ENCODE data around the gene ADSL.

The ADSL gene

GRCh38 chr22:40414838-40415505 lies 68.7 kb downstream of the ADSL start:
- Histone ChIP-seq H3K4me2 (ENCODE audit: insufficient read depth, low read length) (no peak overlapping the region), H3K27ac (ENCODE audit: low read length) (no peak overlapping the region), H3K9me3 (ENCODE audit: insufficient read depth, low read length, severe bottlenecking) (no peaks in the 10 kb centered on the region), H3K9ac (ENCODE audit: low read depth, low read length) (no peak overlapping the region), H3K79me2 (ENCODE audit: insufficient read depth, low read length) (no peaks in the 10 kb centered on the region), H3K4me1 (ENCODE audit: insufficient read depth, low read length) (no peaks in the 10 kb centered on the region), H3K27me3 (ENCODE audit: insufficient read depth, low read length, poor library complexity) (no peaks in the 10 kb centered on the region), H4K20me1 (ENCODE audit: insufficient read depth, low read length) (peaks cover 15% of the 10 kb centered on the region), H3K4me3 (ENCODE audit: low read depth in 1 of 2, low read length in 2 of 2) (no peak overlapping the region), H2AFZ (ENCODE audit: low read depth, low read length) (no peak overlapping the region), H3K36me3 (ENCODE audit: insufficient read depth, low read length) (peaks cover 78% of the 10 kb centered on the region)
- DNase-seq (no peak), ATAC-seq (ENCODE audit: insufficient read depth, low read depth) (no peak)
- TF ChIP-seq EZH2 (IDR thresholded peaks at IDR 0.05; ENCODE audit: borderline replicate concordance, low read depth, low read length, severe bottlenecking) (no peak), CTCF (IDR thresholded peaks at IDR 0.05; ENCODE audit: borderline replicate concordance, extremely low read depth, low read length, poor library complexity, severe bottlenecking) (no peak)

- H3K4me1 ChIP-seq (ENCODE audit: insufficient read depth, low read length) = no peaks in the 10 kb centered on the region
- peaks cover 78% of the 10 kb centered on the region for H3K36me3 ChIP-seq (ENCODE audit: insufficient read depth, low read length)
- no peak for TF ChIP-seq CTCF (IDR thresholded peaks at IDR 0.05; ENCODE audit: borderline replicate concordance, extremely low read depth, low read length, poor library complexity, severe bottlenecking)
- no peak for TF ChIP-seq EZH2 (IDR thresholded peaks at IDR 0.05; ENCODE audit: borderline replicate concordance, low read depth, low read length, severe bottlenecking)
- peaks cover 15% of the 10 kb centered on the region for H4K20me1 ChIP-seq (ENCODE audit: insufficient read depth, low read length)
- DNase-seq = no peak
- H2AFZ ChIP-seq (ENCODE audit: low read depth, low read length) = no peak overlapping the region
- no peaks in the 10 kb centered on the region for H3K27me3 ChIP-seq (ENCODE audit: insufficient read depth, low read length, poor library complexity)
- 0 out of 2 replicates have a peak overlapping the region, but pooled peaks have one; percentile 13 for H3K27ac ChIP-seq (ENCODE audit: low read length)
- H3K9me3 ChIP-seq (ENCODE audit: insufficient read depth, low read length, severe bottlenecking) = no peaks in the 10 kb centered on the region
- no peak overlapping the region for H3K4me3 ChIP-seq (ENCODE audit: low read depth in 1 of 2, low read length in 2 of 2)
- ATAC-seq (ENCODE audit: insufficient read depth, low read depth) = no peak
- no peak overlapping the region for H3K4me2 ChIP-seq (ENCODE audit: insufficient read depth, low read length)
- H3K9ac ChIP-seq (ENCODE audit: low read depth, low read length) = no peak overlapping the region
- H3K79me2 ChIP-seq (ENCODE audit: insufficient read depth, low read length) = no peaks in the 10 kb centered on the region
Measured at GRCh38 chr22:40415531-40416266, 69.4 kb downstream of the ADSL start.

GRCh38 chr22:40416267-40416570 lies 69.9 kb downstream of the ADSL start:
- Histone ChIP-seq H3K4me1 (ENCODE audit: insufficient read depth, low read length) (no peaks in the 10 kb centered on the region), H3K4me3 (ENCODE audit: low read depth in 1 of 2, low read length in 2 of 2) (no peak overlapping the region), H3K4me2 (ENCODE audit: insufficient read depth, low read length) (no peak overlapping the region), H3K9me3 (ENCODE audit: insufficient read depth, low read length, severe bottlenecking) (no peaks in the 10 kb centered on the region), H3K27ac (ENCODE audit: low read length) (no peak overlapping the region), H3K79me2 (ENCODE audit: insufficient read depth, low read length) (no peaks in the 10 kb centered on the region), H2AFZ (ENCODE audit: low read depth, low read length) (no peak overlapping the region), H3K36me3 (ENCODE audit: insufficient read depth, low read length) (peaks cover 78% of the 10 kb centered on the region), H3K27me3 (ENCODE audit: insufficient read depth, low read length, poor library complexity) (no peaks in the 10 kb centered on the region), H4K20me1 (ENCODE audit: insufficient read depth, low read length) (peaks cover 17% of the 10 kb centered on the region), H3K9ac (ENCODE audit: low read depth, low read length) (no peak overlapping the region)
- TF ChIP-seq CTCF (IDR thresholded peaks at IDR 0.05; ENCODE audit: borderline replicate concordance, extremely low read depth, low read length, poor library complexity, severe bottlenecking) (no peak), EZH2 (IDR thresholded peaks at IDR 0.05; ENCODE audit: borderline replicate concordance, low read depth, low read length, severe bottlenecking) (no peak)
- ATAC-seq (ENCODE audit: insufficient read depth, low read depth) (no peak), DNase-seq (no peak)

All from DND-41 (cell line).